Activated T-helper 1 cell treated with anti-CD3 and anti-CD28 coated beads, Interleukin-2, amount 50 U/mL, for 16 hours (primary cell): ENCODE data around the gene IL13RA2.

ENCODE experiments used
- DNase-seq, 2 donors: peaks; one replicate each; pipeline ENCODE4 v3.0.0-alpha.2; 2020; ENCODE audit warnings: low read depth in 1 of 2, low spot score in 1 of 2

IL13RA2 gene

DNA sequence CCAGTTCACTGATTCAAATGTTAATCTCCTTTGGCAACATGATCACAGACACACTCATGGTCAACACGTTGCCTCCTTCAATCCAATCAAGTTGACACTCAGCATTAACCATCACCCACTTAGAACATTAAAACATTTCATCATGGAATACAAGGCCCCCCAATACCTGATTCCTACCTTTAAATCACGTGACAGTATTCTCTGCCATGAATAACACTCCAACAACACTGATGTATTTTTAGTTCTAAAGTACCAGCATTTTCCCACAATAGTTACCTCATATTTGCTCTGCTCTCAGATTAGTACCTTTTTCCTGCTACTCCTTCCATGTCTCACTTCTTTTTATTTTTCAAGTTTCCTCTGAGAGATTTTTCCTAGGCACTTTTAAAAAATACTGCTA, 19.6 kb downstream of the IL13RA2 start:
- no peak for DNase-seq

DNA sequence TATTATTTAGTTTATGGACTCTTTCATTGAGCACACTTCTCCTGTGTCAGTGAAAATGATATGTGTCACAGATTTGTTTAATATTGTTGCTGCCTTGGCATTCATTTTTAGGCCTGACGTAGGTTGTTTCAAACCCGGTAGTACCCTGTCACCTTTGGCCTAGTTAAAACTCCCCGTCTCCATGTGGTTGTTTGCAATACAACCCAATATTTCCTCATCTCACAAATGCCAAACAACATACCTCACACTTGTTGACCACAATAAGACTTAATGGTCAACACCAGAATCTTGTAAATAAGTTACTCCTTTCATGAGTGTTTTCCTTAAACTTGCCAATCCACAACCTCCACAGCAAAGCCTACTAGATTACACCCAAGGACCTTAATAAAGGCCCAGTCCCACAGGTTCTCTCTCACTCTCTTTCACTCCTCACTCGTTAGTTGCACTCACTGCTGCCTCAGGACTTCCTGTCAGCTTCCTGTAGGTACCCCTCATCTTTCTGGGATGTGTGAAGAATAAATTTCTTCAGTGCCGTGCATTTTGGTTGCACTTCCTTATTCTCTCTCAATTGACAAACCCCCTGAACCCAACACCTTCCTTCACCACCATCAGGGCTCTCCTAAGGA, 31.3 kb downstream of the IL13RA2 start:
- DNase-seq, result no peak

DNA sequence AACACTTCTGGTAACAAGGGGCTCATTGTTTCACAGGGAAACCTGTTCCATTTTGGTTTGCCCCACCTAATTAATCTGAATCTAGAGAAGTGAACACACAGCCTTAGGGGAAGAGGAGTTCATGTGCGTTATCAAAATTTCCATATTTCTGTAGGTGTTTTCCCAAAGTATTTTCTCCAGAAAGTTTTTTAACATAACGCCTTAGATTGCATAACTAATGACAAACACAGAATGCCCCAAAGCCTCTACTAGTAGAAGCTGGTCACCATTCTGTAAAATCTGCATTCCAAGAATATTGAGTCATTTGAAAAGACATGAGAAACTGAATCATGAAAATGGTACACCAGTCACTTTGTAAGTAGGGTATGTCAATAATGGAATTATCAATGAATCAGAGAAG, 41.1 kb downstream of the IL13RA2 start:
- DNase-seq, result no peak

DNA sequence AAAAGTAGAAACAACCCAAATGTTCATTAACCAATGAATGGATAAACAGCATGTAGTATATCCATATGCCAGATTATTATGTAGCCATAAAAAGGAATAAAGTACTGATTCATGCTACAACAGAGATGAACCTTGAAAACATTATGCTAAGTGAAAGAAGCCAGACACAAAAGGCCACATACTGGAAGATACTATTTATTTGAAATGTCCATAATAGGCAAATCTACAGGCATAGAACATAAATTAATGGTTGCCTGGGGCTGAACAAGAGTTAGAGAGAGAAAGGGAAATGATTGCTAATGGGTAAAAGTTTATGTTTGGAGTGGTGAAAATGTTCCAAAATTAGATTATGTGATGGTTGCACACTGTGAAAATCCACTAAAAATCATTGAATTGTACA, 44.4 kb downstream of the IL13RA2 start:
- no peak for DNase-seq

DNA sequence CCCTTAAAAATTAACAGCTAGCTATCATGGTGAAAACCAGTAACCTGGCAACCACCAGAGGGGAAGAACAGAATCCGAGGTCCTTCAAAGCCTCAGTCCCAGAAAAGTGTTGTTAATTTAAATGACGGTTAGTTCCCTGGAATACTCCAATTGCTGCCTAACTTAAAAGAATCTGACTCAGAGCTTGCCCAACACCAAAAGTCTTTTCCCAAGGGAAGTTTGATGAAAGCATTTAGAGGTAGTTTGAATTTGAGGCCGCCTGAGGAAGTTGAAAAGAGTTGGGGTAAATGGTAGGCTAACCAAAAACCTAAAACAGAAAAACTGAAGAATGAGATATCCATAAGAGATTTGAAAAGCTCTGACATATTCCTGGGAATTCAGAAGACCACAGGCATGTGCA, 46.6 kb downstream of the IL13RA2 start:
- DNase-seq, result no peak

DNA sequence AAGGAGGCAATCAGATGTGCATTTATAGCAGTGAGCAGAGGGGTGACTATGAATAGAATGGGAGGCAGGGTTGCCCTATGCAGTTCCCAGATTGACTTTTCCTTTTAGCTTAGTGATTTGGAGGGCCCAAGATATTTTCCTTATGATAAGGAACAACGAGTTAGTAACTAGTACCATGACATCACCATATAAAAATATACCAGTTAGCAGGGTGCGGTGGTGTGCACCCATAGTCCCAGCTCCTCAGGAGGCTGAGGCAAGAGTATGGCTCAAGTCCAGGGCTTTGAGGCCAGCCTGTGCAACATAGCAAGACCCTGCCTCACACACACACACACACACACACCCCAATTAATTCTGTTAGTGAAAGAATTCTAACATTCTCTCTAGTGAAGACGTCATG, 53.0 kb downstream of the IL13RA2 start:
- no peak for DNase-seq

DNA sequence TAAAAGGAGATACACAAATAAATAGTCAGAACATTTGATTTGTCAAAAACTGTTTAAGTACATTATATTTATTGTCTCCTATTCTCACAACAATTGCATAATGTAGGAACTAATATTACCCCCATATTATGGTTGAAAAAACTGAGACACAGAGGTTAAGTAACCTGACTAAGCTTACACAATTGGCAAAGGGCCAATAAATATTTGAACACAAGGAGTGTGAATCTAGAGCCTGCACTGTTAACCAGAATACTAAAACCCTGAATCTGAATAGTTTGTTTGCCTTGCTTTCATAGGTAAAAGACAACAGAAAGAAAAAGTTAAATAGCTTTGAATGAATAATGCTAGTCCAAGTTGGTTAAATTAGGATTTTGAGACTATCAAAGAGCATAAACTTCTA, 55.2 kb downstream of the IL13RA2 start:
- DNase-seq, result no peak

DNA sequence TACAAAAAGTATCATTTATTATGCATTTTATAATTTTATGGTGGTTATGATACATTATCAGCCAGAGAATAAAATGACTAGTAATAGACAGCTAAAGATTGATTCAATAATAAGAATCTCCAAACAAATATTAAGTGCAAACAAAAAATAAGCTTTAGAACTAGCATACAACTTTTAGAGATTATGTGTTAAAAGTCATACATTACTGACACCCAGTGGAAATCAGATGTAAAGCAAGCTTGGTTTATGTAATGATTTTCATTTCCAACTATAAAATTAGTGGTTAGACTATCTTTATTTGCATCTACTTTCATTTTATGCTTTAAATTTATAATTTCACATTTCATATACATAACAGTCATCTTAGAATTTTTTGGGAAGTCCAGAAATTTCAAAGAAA, 57.7 kb downstream of the IL13RA2 start:
- DNase-seq, result no peak
